RWPE2 (cell line): ENCODE data around the gene OCA2.

Experiments
- ATAC-seq: fragments of 200-7000 bp; cut with Tn5 transposase; 3 replicates; pipeline ENCODE4 v1.9.1; 2021; ENCODE audit warnings: low read depth
- DNase-seq: peaks from one replicate; pipeline ENCODE4 v3.0.0-alpha.2; 2020; ENCODE audit warnings: low spot score
- H3K27ac ChIP-seq: fragments of 450-650 bp; 2 replicates; pipeline ENCODE4 v1.5.1; 2017; ENCODE audit warnings: mild to moderate bottlenecking; ENCODE audit not compliant: poor library complexity, severe bottlenecking
- H3K27me3 ChIP-seq: fragments of 250-450 bp; sonication (Bioruptor Pico); 2 replicates; pipeline ENCODE4 v1.5.1; 2021; ENCODE audit warnings: mild to moderate bottlenecking, moderate library complexity; ENCODE audit not compliant: insufficient read depth, poor library complexity, severe bottlenecking
- H3K36me3 ChIP-seq: fragments of 250-450 bp; sonication (Bioruptor Pico); 2 replicates; pipeline ENCODE4 v1.5.1; 2020; ENCODE audit warnings: low read depth, mild to moderate bottlenecking, moderate library complexity
- H3K4me1 ChIP-seq: fragments of 250-450 bp; sonication (Bioruptor Pico); 2 replicates; pipeline ENCODE4 v1.5.1; 2021; ENCODE audit warnings: mild to moderate bottlenecking, moderate library complexity; ENCODE audit not compliant: insufficient read depth, poor library complexity, severe bottlenecking
- H3K4me3 ChIP-seq: fragments of 250-450 bp; sonication (Bioruptor Pico); 2 replicates; pipeline ENCODE4 v1.5.1; 2021; ENCODE audit warnings: mild to moderate bottlenecking, moderate library complexity; ENCODE audit not compliant: severe bottlenecking
- H3K9me3 ChIP-seq: fragments of 250-450 bp; sonication (Bioruptor Pico); 2 replicates; pipeline ENCODE4 v1.5.1; 2021; ENCODE audit warnings: mild to moderate bottlenecking, moderate library complexity; ENCODE audit not compliant: severe bottlenecking
- CTCF ChIP-seq: fragments of 450-650 bp; IDR thresholded peaks from one replicate; pipeline ENCODE4 v1.5.1; 2017; ENCODE audit warnings: mild to moderate bottlenecking, moderate library complexity; ENCODE audit not compliant: poor library complexity, severe bottlenecking

The OCA2 gene

GRCh38 chr15:27865323-27865922 is 233.7 kb downstream of the OCA2 start:
- TF ChIP-seq CTCF: no peak
- Histone ChIP-seq H3K9me3 (no peaks in the 10 kb centered on the region), H3K27ac (no peak overlapping the region), H3K27me3 (peaks cover 2% of the 10 kb centered on the region), H3K4me3 (no peak overlapping the region), H3K36me3 (no peaks in the 10 kb centered on the region), H3K4me1 (no peaks in the 10 kb centered on the region)
- ATAC-seq (no peak), DNase-seq (no peak)

GRCh38 chr15:27864719-27865118 is 234.4 kb downstream of the OCA2 start:
- no peaks in the 10 kb centered on the region for H3K9me3 ChIP-seq
- no peak for TF ChIP-seq CTCF
- no peaks in the 10 kb centered on the region for H3K4me1 ChIP-seq
- DNase-seq (no peak), ATAC-seq (no peak)
- no peaks in the 10 kb centered on the region for H3K36me3 ChIP-seq
- H3K27me3 ChIP-seq: peaks cover 2% of the 10 kb centered on the region
- no peak overlapping the region for H3K4me3 ChIP-seq
- H3K27ac ChIP-seq: no peak overlapping the region

DNA sequence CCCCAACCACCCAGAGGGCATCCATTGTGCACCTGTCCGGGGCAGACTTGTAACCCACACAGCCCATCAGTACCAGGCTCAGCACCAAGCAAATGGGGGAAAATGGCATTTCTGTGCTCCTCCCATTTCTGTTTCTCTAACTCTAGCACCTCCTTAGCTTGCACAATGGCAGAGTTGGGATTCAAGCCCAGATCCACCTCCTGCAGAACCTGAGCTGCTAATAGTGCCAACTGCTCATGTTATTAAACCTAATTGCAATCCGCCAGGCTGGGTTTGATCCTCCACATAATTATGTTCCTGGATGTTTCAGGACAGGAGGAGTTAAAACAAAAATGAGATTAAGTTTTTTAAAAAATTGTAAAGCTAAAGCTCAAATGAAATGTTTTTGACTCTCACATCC is 235.0 kb downstream of the OCA2 start:
- Histone ChIP-seq H3K4me1 (no peaks in the 10 kb centered on the region), H3K27ac (no peak overlapping the region), H3K9me3 (no peaks in the 10 kb centered on the region), H3K36me3 (no peaks in the 10 kb centered on the region), H3K4me3 (no peak overlapping the region), H3K27me3 (peaks cover 2% of the 10 kb centered on the region)
- DNase-seq: no peak
- no peak for TF ChIP-seq CTCF
- no peak for ATAC-seq

DNA sequence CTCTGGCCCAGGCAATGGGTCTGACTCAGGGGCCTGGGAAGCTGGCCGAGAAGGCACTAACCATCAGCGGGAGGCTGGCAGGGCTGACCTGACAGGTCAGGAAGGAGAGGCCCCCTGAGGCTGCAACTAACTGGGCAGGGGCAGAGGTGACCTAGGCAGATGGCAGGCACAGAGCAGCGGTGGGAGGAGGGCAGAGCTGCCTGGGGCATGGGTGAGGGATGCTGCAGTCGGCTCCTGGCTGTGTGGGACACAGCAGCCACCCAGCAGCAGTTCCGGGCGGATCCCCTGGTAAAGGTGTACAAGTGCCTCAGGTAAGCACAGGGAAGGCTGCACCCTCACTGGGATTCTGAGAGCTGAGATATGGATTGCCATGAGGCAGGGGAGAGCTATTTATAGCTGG is 236.1 kb downstream of the OCA2 start:
- Histone ChIP-seq H3K9me3 (peaks cover 3% of the 10 kb centered on the region), H3K27me3 (peaks cover 2% of the 10 kb centered on the region), H3K4me1 (no peaks in the 10 kb centered on the region), H3K36me3 (no peaks in the 10 kb centered on the region), H3K27ac (no peak overlapping the region), H3K4me3 (no peak overlapping the region)
- ATAC-seq (0 out of 3 replicates have a peak, but pooled peaks have one; percentile 7), DNase-seq (peak; percentile 61)
- TF ChIP-seq CTCF: no peak

DNA sequence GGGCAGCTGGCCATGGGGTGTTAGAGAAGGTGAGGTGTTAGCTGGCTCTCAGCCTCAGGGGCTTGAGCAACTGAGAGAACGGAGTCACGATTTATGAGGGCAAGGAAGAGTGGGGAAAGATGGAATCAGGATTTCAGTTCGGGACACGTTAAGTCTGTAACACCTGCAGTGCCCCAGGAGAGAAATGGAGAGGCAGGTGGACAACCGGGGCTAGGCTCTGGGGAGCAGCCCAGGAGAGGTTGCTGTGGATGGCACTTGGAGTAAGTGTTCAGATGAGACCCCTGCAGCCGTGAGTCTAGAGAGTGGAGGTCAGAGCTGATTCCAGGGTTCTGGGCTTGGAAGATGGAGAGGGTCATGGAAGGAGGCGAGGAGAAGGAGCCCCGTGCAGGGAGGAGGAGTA is 237.9 kb downstream of the OCA2 start:
- no peak overlapping the region for H3K27ac ChIP-seq
- ATAC-seq: no peak

More for the DNA sequence above, 237.9 kb downstream of the OCA2 start:
- Histone ChIP-seq H3K36me3 (no peaks in the 10 kb centered on the region), H3K4me1 (no peaks in the 10 kb centered on the region), H3K4me3 (no peak overlapping the region), H3K27me3 (no peaks in the 10 kb centered on the region), H3K9me3 (peaks cover 3% of the 10 kb centered on the region)
- peak; percentile 36 for DNase-seq
- no peak for TF ChIP-seq CTCF
